NCI-H1930 (cell line): Measurements from ENCODE around the gene MYORG.

ENCODE experiments used
- DNase-seq, 2 experiments: peaks; one replicate each; lab custom pipeline; 2025; lab: John Stamatoyannopoulos, UW

The MYORG gene

GRCh38 chr9:34376596-34377403, at the start of gene MYORG:
TSS of gene MYORG (minus strand) at chr9:34376898. CDS start at chr9:34372943, 3,955 bp downstream.
- peak; percentile 95 to 97 for DNase-seq

GRCh38 chr9:34419716-34420504, 43.2 kb upstream of the MYORG start:
- DNase-seq = no peak

GRCh38 chr9:34417734-34418133, 41.0 kb upstream of the MYORG start:
- DNase-seq = peak in 1 of 2 experiments; percentile 58

- DNase-seq = no peak
Measured at GRCh38 chr9:34413231-34413852, 36.6 kb upstream of the MYORG start.

GRCh38 chr9:34412336-34412735, 35.6 kb upstream of the MYORG start:
- no peak for DNase-seq

- DNase-seq = no peak
Measured at GRCh38 chr9:34409154-34409553, 32.5 kb upstream of the MYORG start.

- no peak for DNase-seq
Measured at GRCh38 chr9:34408173-34408572, 31.5 kb upstream of the MYORG start.

GRCh38 chr9:34406219-34406618, 29.5 kb upstream of the MYORG start:
- no peak for DNase-seq

- DNase-seq = no peak
Measured at GRCh38 chr9:34405719-34406118, 29.0 kb upstream of the MYORG start.

- DNase-seq = peak; percentile 51 to 73
Measured at GRCh38 chr9:34403554-34404380, 27.1 kb upstream of the MYORG start.

- DNase-seq = no peak
Measured at GRCh38 chr9:34400686-34401602, 24.2 kb upstream of the MYORG start.

- no peak for DNase-seq
Measured at GRCh38 chr9:34400275-34400674, 23.6 kb upstream of the MYORG start.

GRCh38 chr9:34399729-34400128, 23.0 kb upstream of the MYORG start:
- DNase-seq = no peak

GRCh38 chr9:34398875-34399274, 22.2 kb upstream of the MYORG start:
- no peak for DNase-seq

GRCh38 chr9:34396276-34397214, 19.8 kb upstream of the MYORG start:
- no peak for DNase-seq

GRCh38 chr9:34392511-34392910, 15.8 kb upstream of the MYORG start:
- DNase-seq = no peak

- no peak for DNase-seq
Measured at GRCh38 chr9:34387239-34387638, 10.5 kb upstream of the MYORG start.

- no peak for DNase-seq
Measured at GRCh38 chr9:34386656-34387055, 10.0 kb upstream of the MYORG start.

- DNase-seq = no peak
Measured at GRCh38 chr9:34385561-34386230, 9.0 kb upstream of the MYORG start.
